ENCODE measurements around the gene FAM43B.

Gene FAM43B

DNA sequence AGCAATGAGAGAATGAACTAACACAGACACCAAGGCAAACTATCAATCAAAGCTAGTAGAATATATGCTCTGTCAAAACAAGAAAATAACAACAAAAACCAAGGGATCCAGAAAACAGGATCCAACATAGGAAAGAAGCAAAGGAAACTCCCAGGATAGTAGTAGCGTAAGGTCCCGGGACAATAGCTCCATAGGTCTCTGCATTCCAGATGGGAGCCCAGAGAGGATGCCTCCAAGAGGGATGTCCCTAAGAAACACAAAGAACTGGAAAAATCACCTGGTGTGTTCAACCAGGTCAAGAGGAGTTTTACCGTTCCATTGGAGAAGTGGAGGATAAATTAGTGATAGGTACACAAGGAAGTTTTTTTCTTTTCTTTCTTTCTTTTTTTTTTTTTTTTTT, 5.7 kb upstream of the FAM43B start:
- DNase-seq (ENCODE audit: low read depth) = no peak
- no peak overlapping the region for H3K4me3 ChIP-seq (ENCODE audit: low read depth, low read length)

DNA sequence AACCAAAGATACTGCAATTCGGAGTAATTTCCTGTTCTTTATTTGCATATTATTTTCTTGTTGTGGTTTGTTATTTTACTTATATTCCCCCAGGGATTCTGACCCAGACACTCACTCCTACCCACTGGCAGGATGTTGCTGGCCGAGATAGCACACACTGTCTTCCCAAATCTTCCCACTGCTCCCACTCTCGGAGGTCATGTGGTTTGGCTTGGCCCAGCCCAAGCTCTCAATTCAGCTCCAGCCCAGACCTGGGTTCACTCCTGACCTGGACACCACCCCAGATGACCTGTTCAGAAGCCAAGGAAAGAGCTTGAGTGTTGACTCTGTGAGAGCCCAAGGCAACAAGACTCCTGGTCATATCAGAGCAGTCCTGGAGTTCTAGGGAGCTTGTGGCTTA, 1.2 kb upstream of the FAM43B start:
- no peak for DNase-seq (ENCODE audit: low read depth)

DNA sequence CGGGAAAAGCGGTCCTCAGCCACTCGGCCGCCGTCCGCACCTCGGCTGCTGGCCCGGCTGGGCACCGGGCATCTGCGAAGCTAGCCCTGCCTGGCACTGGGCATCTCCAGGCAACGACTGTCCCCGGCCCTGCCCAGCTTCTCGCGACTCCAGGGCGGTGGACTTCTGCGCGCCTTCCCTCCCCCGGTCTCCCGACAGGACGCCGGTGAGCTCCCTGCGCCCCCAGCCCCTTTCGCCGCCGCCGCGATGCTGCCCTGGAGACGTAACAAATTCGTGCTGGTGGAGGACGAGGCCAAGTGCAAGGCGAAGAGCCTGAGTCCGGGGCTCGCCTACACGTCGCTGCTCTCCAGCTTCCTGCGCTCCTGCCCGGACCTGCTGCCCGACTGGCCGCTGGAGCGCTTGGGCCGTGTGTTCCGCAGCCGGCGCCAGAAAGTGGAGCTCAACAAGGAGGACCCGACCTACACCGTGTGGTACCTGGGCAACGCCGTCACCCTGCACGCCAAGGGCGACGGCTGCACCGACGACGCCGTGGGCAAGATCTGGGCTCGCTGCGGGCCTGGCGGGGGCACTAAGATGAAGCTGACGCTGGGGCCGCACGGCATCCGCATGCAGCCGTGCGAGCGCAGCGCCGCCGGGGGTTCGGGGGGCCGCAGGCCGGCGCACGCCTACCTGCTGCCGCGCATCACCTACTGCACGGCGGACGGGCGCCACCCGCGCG, 514 bp downstream of the FAM43B start:
- peak overlapping the region; percentile 38 for H3K4me3 ChIP-seq (ENCODE audit: low read depth, low read length)
- DNase-seq (ENCODE audit: low read depth) = no peak

More for the DNA sequence above, 1.2 kb upstream of the FAM43B start:
- no peak overlapping the region for H3K4me3 ChIP-seq (ENCODE audit: low read depth, low read length)

DNA sequence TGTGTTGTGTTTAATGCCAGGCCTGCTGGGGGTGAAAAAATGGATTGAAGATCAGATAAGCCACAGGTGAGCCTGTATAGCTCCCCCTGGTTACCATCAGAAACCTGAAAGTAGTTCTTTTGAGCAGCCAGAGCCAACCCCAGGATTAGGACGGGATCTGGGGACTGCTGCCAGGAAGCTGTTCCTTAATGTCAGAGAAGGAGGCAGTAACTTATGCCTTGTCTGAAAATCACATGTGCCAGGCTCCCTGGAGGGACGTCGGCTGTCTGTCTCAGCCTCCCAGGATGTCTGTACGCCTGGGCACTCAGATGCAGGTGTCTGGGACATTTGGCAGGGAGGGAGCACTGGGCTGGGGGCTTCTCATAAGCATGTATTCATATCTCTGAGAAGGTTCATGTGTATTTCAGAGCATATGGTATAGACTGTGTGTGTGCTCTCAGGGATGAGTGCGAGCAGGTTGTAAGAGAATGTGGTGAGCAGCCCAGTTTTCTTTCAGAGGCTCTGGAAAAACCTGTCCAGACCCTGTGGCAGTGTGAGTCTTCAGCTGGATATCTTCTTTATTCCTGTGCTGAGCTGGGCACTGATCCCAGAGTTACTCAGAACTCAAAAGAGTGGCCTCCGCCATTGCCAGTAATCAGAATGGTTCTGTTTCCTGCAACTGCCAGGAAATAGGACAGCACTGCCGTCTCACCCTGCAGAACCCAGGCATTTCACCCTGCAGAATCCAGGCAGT, 2.8 kb downstream of the FAM43B start:
- DNase-seq (ENCODE audit: low read depth) = no peak
- no peak overlapping the region for H3K4me3 ChIP-seq (ENCODE audit: low read depth, low read length)

DNA sequence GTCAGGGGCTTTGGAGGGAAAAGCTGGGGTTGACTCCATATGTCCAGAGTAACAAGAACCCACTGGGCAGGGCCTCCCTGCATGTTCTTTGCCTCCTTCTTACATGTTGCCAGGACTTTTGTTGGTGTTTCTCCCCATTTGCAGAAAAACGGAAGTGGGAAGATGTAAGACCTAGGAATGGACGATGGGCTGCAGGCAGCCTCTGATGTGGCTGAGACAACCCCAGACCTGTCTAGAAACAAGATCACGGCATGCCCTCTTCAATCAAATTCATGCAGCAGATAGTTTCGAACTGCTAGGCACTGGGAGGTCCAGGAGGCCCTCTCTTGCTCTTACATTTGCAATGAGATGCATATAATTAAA, 3.4 kb downstream of the FAM43B start:
- DNase-seq (ENCODE audit: low read depth) = no peak
- no peak overlapping the region for H3K4me3 ChIP-seq (ENCODE audit: low read depth, low read length)

DNA sequence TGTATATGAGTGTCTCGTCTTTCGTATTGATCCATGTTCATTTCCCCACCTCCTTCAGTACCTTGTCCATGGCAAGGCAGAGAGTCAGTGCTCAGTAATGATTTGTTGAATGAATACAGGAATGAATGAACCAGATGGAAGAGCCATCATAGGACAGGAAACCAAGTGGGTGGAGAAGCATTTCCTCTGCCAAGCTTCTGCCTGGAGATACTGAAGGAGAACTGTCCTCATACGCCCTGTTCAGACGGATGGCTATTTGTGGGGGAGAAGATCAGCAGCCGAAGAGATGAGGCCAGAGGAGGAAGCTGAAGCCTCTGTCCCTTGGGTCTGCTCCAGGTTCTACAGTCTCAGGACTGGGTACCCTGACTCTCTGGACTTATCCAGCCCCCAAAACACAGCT, 5.8 kb downstream of the FAM43B start:
- no peak overlapping the region for H3K4me3 ChIP-seq (ENCODE audit: low read depth, low read length)
- DNase-seq (ENCODE audit: low read depth) = no peak

DNA sequence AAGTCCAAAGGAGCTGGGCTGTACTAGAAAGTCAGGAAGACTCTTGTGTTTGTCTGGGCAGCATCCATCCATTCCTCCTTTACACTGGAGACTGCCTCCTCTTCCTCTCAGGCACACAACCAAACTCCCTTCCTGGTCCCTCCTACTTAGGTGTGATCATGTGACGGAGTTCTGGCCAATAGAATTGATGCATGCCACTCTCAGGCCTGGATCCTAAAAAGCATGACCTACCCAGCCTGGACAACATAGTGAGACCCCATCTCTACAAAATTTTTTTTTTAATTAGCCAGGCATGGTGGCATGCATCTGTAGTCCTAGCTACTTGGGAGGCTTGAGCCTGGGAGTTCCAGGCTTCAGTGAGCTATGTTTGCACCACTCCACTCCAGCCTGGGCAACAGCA, 8.6 kb downstream of the FAM43B start:
- DNase-seq (ENCODE audit: low read depth) = no peak

DNA sequence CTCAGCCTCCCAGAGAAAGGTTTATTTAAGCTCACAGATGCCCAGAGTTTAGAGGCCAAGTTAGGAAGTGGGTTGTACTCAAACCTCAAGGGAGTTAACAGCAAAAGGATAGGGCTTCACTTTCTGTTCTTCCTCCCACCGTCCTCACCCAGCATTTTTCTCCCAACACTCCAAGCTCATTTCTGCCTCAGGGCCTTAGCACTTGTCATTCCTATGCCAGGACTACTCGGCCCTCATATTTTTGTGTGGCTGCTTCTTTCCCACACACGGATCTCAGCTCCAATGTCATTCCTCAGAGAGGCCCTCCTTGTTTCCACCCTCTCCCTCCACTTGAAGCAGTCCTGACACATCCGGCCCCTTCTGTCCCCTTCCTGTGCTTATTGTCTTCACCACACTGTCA, 12.9 kb downstream of the FAM43B start:
- H3K4me3 ChIP-seq (ENCODE audit: low read depth, low read length) = no peak overlapping the region
- DNase-seq (ENCODE audit: low read depth) = no peak

More for the DNA sequence above, 8.6 kb downstream of the FAM43B start:
- H3K4me3 ChIP-seq (ENCODE audit: low read depth, low read length) = no peak overlapping the region

DNA sequence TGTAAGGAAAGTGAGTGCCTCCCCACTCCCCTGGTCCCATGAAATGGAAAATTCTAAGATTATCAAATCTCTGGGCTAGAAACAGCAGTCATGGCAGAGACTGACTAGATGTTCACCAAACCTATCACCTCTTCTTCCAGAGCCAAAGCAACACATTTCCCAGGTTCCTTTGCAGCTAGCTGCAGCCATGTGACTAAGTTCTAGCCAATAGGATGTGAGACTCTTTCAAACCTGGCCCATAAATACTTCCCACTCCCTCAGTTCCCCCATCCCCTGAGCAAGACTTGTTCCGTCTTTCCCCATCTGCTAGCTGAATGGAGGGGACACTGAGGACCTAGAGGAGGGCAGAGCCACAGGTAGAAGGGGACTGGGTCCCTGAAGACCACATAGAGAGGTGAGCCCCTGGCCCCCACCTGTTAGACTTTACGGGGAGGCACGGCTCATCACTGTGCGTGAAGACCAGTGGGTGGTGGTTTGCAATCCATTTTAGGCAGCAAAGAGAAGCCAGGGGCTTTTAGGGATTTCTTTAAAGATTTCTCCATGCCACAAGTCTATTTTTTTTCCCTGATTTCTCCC, 17.2 kb downstream of the FAM43B start:
- DNase-seq (ENCODE audit: low read depth) = no peak

DNA sequence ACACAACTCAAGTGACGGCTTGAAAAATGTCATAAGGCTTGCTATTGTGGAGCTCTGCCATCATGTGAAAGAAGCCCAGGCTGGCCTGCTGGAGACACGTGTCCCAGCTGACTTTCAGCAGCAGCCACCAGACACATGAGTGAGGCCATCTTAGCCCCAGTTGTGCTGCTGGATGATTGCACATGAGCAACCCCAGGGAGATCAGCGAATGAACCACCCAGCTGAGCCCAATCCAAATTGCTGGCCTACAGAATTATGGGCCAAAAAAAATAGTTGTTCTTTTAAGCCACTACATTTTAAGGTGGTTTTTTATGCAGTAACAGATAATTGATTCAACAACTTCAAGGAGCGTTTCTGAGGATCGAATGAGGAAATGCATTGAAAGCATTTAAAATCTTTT, 19.1 kb downstream of the FAM43B start:
- H3K4me3 ChIP-seq (ENCODE audit: low read depth, low read length) = no peak overlapping the region
- DNase-seq (ENCODE audit: low read depth) = no peak

More for the DNA sequence above, 17.2 kb downstream of the FAM43B start:
- H3K4me3 ChIP-seq (ENCODE audit: low read depth, low read length) = no peak overlapping the region

DNA sequence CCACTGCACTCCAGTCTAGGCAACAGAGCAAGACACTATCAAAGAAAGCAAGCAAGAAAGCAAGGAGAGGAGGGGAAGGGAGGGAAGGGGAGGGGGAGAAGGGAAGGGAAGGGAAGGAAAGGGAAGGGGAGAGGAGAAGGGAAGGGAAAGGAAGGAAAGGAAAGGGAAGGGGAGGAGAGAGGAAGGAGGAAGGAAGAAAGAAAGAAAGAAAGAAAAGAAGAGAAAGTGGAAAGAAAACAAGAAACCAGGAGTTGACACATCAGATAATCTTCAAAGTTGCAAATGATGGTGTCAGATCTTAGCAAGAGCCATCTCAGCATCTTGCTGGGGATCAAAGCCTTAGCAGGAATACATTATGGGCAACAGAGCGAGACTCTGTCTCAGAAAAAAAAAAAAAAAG, 21.6 kb downstream of the FAM43B start:
- no peak for DNase-seq (ENCODE audit: low read depth)

DNA sequence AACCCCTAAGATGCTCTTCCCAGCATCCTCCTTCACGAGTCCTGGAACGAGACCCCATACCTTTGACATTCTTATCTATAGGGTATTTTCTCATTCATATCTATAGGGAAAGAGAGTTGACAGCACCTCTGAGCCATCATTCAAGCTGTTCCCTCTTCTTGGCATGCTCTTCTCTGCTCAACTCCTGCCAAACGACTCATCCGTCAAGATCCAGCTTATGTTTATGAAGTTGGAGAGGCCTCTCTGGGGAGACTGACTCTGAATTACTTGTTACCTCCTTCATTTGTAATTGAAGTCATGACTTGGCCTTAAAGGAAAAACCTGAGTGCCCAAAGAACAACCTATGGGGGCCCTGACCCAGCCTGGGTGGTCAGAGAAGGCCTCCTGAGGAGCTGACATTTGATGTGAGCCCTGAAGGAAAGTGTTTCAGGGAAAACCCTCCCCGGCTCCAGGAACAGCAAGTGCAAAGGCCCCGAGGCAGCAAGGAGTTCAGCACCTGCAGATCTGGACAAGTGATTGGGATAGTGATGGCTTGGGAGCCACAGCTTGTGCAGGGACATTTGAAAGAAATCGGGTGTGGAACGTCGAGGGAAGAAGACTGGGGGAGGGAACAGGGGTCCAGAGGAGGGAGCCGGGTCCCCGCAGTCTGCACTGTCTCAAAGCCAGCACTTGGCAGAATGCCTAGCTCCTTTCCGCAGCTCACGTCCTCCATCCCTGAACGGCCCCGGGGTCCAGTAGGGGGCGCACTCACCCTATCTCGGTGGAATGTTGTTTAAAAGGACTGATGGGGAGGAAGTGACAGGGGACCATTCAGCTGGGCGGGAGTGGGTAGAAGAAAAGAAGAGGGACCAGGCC, 22.5 kb downstream of the FAM43B start:
- H3K4me3 ChIP-seq (ENCODE audit: low read depth, low read length) = no peak overlapping the region
- DNase-seq (ENCODE audit: low read depth) = no peak

More for the DNA sequence above, 21.6 kb downstream of the FAM43B start:
- H3K4me3 ChIP-seq (ENCODE audit: low read depth, low read length) = no peak overlapping the region

DNA sequence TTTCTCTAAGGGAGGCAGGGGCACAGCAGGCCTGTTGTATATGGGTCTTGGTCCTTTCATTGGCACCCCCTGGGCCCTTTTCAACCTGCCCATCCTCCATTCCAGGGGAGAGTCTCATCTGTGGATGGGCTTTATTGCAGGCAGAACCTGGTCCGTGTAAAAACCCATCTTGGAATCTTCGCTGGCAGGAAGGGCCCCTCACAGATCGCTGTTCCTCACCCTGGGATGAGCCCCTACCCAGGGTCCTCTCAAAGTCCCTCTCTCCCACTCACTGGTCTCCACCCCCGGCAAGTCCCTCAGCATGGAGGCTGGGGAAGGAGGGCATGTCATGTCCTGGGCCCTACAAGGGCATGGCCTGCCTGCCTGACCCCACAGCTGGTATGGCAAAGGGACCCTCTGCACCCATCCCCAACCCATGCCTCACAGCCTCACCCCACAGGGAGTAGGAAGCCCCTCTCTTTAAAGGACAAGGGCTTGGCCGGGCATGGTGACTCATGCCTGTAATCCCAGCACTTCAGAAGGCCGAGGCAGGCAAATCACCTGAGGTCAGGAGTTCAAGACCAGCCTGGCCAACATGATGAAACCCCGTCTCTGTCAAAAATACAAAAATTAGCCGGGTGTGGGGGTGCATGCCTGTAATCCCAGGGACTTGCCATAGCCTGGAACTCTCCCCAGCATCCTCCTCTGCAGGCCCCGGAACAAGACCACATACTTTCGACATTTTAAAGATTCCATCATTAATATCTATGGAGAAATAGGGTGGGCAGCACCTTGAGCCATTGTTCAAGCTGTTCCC, 23.4 kb downstream of the FAM43B start:
- no peak overlapping the region for H3K4me3 ChIP-seq (ENCODE audit: low read depth, low read length)
- DNase-seq (ENCODE audit: low read depth) = no peak

DNA sequence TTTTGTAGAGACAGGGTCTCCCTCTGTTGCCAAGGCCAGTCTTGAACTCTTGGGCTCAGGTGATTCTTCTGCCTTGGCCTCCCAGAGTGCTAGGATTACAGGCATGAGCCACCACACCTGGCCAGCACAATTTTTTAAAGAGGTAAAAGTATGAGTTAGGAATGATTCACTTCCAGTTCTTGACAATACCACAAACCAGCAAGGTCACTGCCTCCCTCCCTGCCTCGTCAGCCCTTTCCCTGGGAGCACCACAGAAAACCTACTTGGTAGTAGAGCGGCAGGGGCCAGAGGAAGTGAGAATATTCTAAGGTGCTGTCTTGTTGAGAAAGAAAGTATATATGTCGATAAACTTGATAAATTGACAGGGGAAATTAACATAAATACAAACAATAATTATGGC, 25.7 kb downstream of the FAM43B start:
- DNase-seq (ENCODE audit: low read depth) = no peak
- no peak overlapping the region for H3K4me3 ChIP-seq (ENCODE audit: low read depth, low read length)

DNA sequence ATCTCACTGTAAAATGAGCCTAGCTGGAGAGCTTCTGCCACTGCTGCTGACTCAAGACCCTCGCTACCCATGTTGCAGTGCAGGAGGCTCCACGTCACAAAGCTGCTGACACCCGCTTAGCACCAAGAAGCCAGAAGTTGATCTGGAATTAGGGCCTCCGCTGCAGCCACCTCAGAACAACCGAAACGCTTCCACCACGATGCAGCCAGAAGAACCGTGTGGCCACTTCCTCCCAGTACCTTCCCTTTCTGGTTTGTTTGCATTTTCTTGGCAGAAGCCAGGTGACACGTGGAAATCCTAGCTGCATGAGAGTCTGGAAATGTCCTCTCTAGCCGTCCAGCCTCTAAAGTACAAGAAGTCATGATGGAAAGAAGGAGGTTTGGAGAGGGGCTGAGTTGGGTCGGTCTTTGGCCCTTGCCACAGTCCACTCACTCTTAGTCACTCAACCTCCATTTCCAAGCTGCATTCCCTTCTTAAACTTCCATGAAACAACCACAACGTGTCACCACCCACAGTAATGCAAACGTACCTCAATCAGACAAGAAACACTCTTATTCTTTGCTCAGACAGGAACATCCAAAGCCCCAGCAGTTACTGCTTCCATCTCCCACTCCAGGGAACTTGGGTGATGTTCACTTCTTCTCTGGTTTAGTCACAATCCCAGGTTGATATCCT, 26.5 kb downstream of the FAM43B start:
- DNase-seq (ENCODE audit: low read depth) = no peak
- no peak overlapping the region for H3K4me3 ChIP-seq (ENCODE audit: low read depth, low read length)

DNA sequence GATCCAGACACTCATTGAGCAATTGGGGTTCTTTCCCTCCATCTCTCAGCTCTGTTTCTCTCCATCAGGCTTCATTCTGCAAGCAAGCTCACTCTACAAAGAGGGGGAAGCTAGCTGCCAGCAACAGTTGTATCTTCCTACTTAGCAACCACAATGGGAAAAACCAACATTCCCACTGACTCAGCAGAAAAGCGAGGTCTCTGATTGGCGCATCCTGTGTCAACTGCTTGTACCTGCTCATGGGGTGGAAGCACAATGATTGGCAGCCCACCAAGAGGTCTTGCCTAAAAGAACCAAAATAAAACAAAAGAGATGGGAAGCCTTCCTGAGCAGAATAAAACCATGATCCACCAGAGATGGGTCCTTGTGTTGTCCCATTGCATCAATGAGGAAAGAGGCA, 32.5 kb downstream of the FAM43B start:
- no peak overlapping the region for H3K4me3 ChIP-seq (ENCODE audit: low read depth, low read length)
- no peak for DNase-seq (ENCODE audit: low read depth)

DNA sequence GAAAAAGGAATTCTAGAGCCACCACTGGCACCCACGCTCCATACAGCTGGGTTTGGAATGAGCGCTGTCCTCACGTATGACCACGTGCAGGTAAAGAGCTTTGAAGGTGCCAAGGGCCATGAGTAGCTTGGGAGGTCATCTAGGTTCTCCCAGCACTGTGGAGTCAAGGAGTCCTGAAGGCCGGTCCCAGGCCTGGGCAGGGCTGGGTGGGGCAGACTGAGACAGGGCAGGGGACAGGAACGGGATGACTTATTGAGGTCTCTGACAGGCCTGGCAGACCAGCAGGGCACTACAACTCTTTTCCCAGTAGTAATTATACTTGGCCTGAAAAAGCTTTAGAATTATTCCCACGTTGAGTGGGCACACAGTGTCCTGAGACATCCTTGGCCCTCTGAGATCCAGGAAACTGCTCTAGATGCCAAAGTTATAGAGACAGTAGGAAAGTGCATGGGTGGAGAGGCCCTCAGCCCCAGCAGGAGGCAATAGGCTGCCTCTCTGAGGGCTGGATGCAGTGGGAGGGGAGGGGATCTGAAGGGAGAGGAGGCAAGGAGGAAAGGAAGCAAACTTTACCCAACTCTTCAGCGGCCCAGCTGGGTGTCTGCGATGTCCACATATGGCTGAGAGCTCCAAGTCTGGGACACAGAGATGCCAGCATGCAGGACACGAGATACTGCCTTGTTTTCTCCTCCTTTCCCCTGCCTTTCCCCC, 34.7 kb downstream of the FAM43B start:
- DNase-seq (ENCODE audit: low read depth) = no peak
- no peak overlapping the region for H3K4me3 ChIP-seq (ENCODE audit: low read depth, low read length)

DNA sequence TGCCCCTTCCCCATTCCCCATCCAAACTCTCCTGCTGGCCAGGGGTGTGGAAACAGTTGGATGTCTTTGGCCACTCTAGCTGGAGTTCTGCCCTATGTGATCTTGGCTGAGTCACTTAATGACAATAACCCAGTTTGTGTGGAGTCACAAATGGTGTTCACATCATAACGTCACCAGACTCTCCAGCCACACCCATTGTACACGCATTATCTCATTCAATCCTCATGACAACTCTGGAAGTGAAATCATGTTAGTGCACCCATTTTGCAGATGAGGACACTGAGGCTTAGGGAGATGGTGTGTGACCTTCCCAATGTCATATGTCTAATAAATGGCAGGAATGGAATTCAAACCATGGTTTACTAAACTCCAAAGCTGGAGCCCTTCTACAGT, 35.3 kb downstream of the FAM43B start:
- no peak overlapping the region for H3K4me3 ChIP-seq (ENCODE audit: low read depth, low read length)
- DNase-seq (ENCODE audit: low read depth) = no peak
